HG03378 (cell line): ENCODE data around the gene PINK1.

Source experiments
- ATAC-seq: cut with Tn5 transposase; IDR thresholded peaks from one replicate; pipeline ENCODE4 v1.9.1; 2021; ENCODE audit warnings: mild to moderate bottlenecking, moderate library complexity; ENCODE audit not compliant: unreplicated experiment

Gene PINK1

GRCh38 chr1:20610970-20611369 is 22.3 kb upstream of the PINK1 start:
- ATAC-seq: no peak

- ATAC-seq: no peak
These were observed 21.6 kb upstream of the PINK1 start for GRCh38 chr1:20611652-20612051.

GRCh38 chr1:20612221-20612746 is 21.0 kb upstream of the PINK1 start:
- ATAC-seq: no peak

- ATAC-seq: no peak
These were observed 19.1 kb upstream of the PINK1 start for GRCh38 chr1:20614131-20614579.

- no peak for ATAC-seq
These were observed 17.1 kb upstream of the PINK1 start for GRCh38 chr1:20615946-20616846.

GRCh38 chr1:20616847-20617487 is 16.3 kb upstream of the PINK1 start:
- ATAC-seq: no peak

GRCh38 chr1:20618550-20618949 is 14.7 kb upstream of the PINK1 start:
- ATAC-seq: no peak

GRCh38 chr1:20619999-20620398 is 13.3 kb upstream of the PINK1 start:
- ATAC-seq: no peak

- no peak for ATAC-seq
These were observed 12.2 kb upstream of the PINK1 start for GRCh38 chr1:20621012-20621411.

- no peak for ATAC-seq
These were observed 8.5 kb upstream of the PINK1 start for GRCh38 chr1:20624709-20625108.

- no peak for ATAC-seq
These were observed 7.8 kb upstream of the PINK1 start for GRCh38 chr1:20625176-20626097.

GRCh38 chr1:20626098-20626427 is 7.2 kb upstream of the PINK1 start:
- no peak for ATAC-seq

- ATAC-seq: no peak
These were observed 6.7 kb upstream of the PINK1 start for GRCh38 chr1:20626524-20626923.

GRCh38 chr1:20630729-20631128 is 2.5 kb upstream of the PINK1 start:
- no peak for ATAC-seq

GRCh38 chr1:20632386-20632785 is 872 bp upstream of the PINK1 start:
- no peak for ATAC-seq

GRCh38 chr1:20634065-20634593 is 871 bp downstream of the PINK1 start:
- no peak for ATAC-seq

GRCh38 chr1:20634594-20635084 is 1.4 kb downstream of the PINK1 start:
- ATAC-seq: no peak

GRCh38 chr1:20636785-20637347 is 3.6 kb downstream of the PINK1 start:
- no peak for ATAC-seq

- no peak for ATAC-seq
These were observed 6.9 kb downstream of the PINK1 start for GRCh38 chr1:20640183-20640597.

- no peak for ATAC-seq
These were observed 8.7 kb downstream of the PINK1 start for GRCh38 chr1:20641975-20642374.
